Muscle layer of duodenum (tissue), 2 donors: ENCODE results near the gene ECT2.
"Not testable (repeated sequence)": the region's sequence is repeated elsewhere in the genome, so short reads cannot be mapped to it uniquely, and the experiment has no call there.

Source experiments
- H3K27ac ChIP-seq: one replicate; pipeline ENCODE4 v1.7.0; 2013; ENCODE audit warnings: mild to moderate bottlenecking, low read length
- H3K27me3 ChIP-seq: one replicate; pipeline ENCODE4 v1.7.0; 2013; ENCODE audit warnings: low read depth, mild to moderate bottlenecking, control low read depth, low read length
- H3K36me3 ChIP-seq, 2 donors: one replicate each; pipeline ENCODE4 v1.7.0; 2013; ENCODE audit warnings: low read length in 2 of 2, control low read depth in 1 of 2, mild to moderate bottlenecking in 1 of 2; ENCODE audit not compliant: insufficient read depth in 2 of 2, control insufficient read depth in 1 of 2
- H3K4me1 ChIP-seq, 2 donors: one replicate each; pipeline ENCODE4 v1.7.0; 2013; ENCODE audit warnings: low read length in 2 of 2, mild to moderate bottlenecking in 2 of 2, control low read depth in 1 of 2, moderate library complexity in 1 of 2; ENCODE audit not compliant: insufficient read depth in 2 of 2, control insufficient read depth in 1 of 2
- H3K4me3 ChIP-seq, 2 donors: one replicate each; pipeline ENCODE4 v1.7.0; 2013; ENCODE audit warnings: low read length in 2 of 2, low read depth in 1 of 2, mild to moderate bottlenecking in 1 of 2
- H3K9me3 ChIP-seq, 2 donors: one replicate each; pipeline ENCODE4 v1.7.0; 2013; ENCODE audit warnings: low read length in 2 of 2, control low read depth in 1 of 2, mild to moderate bottlenecking in 1 of 2; ENCODE audit not compliant: control insufficient read depth in 1 of 2
- donor health status: healthy.

ECT2 gene

GRCh38 chr3:172750368-172751174 lies at the start of gene ECT2:
Gene ECT2, plus strand, starts transcription at chr3:172750726. Its CDS starts 3,805 bp downstream, at chr3:172754531.
- Histone ChIP-seq H3K4me3 (peak within 1 kb of the TSS; percentile 83 to 94), H3K27ac (peak within 1 kb of the TSS; percentile 92), H3K9me3 (no peaks in the 10 kb centered on the region), H3K36me3 (no peaks in the 10 kb centered on the region), H3K27me3 (no peaks in the 10 kb centered on the region), H3K4me1 (no peaks in the 10 kb centered on the region)

- no peaks in the 10 kb centered on the region for H3K36me3 ChIP-seq
- no peaks in the 10 kb centered on the region for H3K4me1 ChIP-seq
- H3K27me3 ChIP-seq = no peaks in the 10 kb centered on the region
- H3K4me3 ChIP-seq = no peak overlapping the region
- no peaks in the 10 kb centered on the region for H3K9me3 ChIP-seq
- H3K27ac ChIP-seq = no peak overlapping the region
Measured at GRCh38 chr3:172700936-172701455, 49.5 kb upstream of the ECT2 start.

- H3K4me3 ChIP-seq = no peak overlapping the region
- no peaks in the 10 kb centered on the region for H3K9me3 ChIP-seq
- H3K27me3 ChIP-seq = no peaks in the 10 kb centered on the region
- H3K27ac ChIP-seq = no peak overlapping the region
- no peaks in the 10 kb centered on the region for H3K36me3 ChIP-seq
- no peaks in the 10 kb centered on the region for H3K4me1 ChIP-seq
Measured at GRCh38 chr3:172701751-172702150, 48.8 kb upstream of the ECT2 start.

GRCh38 chr3:172702256-172702655 lies 48.3 kb upstream of the ECT2 start:
- H3K36me3 ChIP-seq = no peaks in the 10 kb centered on the region
- H3K27ac ChIP-seq = no peak overlapping the region
- no peaks in the 10 kb centered on the region for H3K27me3 ChIP-seq
- no peaks in the 10 kb centered on the region for H3K4me1 ChIP-seq
- no peaks in the 10 kb centered on the region for H3K9me3 ChIP-seq
- no peak overlapping the region for H3K4me3 ChIP-seq

GRCh38 chr3:172702731-172703130 lies 47.8 kb upstream of the ECT2 start:
- H3K9me3 ChIP-seq, H3K27ac ChIP-seq, H3K4me1 ChIP-seq, H3K4me3 ChIP-seq, H3K36me3 ChIP-seq, H3K27me3 ChIP-seq: not testable (repeated sequence)

GRCh38 chr3:172704001-172704400 lies 46.5 kb upstream of the ECT2 start:
- H3K27me3 ChIP-seq = no peaks in the 10 kb centered on the region
- H3K9me3 ChIP-seq = no peaks in the 10 kb centered on the region
- no peak overlapping the region for H3K4me3 ChIP-seq
- H3K4me1 ChIP-seq = no peaks in the 10 kb centered on the region
- H3K36me3 ChIP-seq = no peaks in the 10 kb centered on the region
- H3K27ac ChIP-seq = no peak overlapping the region

- H3K4me3 ChIP-seq = no peak overlapping the region
- H3K9me3 ChIP-seq = no peaks in the 10 kb centered on the region
- H3K36me3 ChIP-seq = no peaks in the 10 kb centered on the region
- H3K27ac ChIP-seq = no peak overlapping the region
- peaks cover 4 to 9% of the 10 kb centered on the region in 2 donors for H3K4me1 ChIP-seq
- H3K27me3 ChIP-seq = no peaks in the 10 kb centered on the region
Measured at GRCh38 chr3:172705170-172705569, 45.4 kb upstream of the ECT2 start.

GRCh38 chr3:172707030-172707429 lies 43.5 kb upstream of the ECT2 start:
- no peaks in the 10 kb centered on the region for H3K27me3 ChIP-seq
- H3K9me3 ChIP-seq = no peaks in the 10 kb centered on the region
- no peaks in the 10 kb centered on the region for H3K36me3 ChIP-seq
- H3K4me1 ChIP-seq = peaks cover 9% of the 10 kb centered on the region in 2 donors
- no peak overlapping the region for H3K4me3 ChIP-seq
- H3K27ac ChIP-seq = no peak overlapping the region

- no peaks in the 10 kb centered on the region for H3K9me3 ChIP-seq
- no peaks in the 10 kb centered on the region for H3K36me3 ChIP-seq
- H3K27ac ChIP-seq = no peak overlapping the region
- peaks cover 9% of the 10 kb centered on the region in 2 donors for H3K4me1 ChIP-seq
- no peaks in the 10 kb centered on the region for H3K27me3 ChIP-seq
- H3K4me3 ChIP-seq = no peak overlapping the region
Measured at GRCh38 chr3:172707967-172708366, 42.6 kb upstream of the ECT2 start.

- Histone ChIP-seq H3K4me1 (peaks cover 9% of the 10 kb centered on the region in 2 donors), H3K4me3 (peak overlapping the region; percentile 7 to 95), H3K27ac (no peak overlapping the region), H3K9me3 (no peaks in the 10 kb centered on the region), H3K27me3 (no peaks in the 10 kb centered on the region), H3K36me3 (no peaks in the 10 kb centered on the region)
Measured at GRCh38 chr3:172708921-172709773, 41.4 kb upstream of the ECT2 start.
